Type B pancreatic cell (in vitro differentiated cells): Measurements from ENCODE around the gene HTR4. TPM values are rescaled to one million over a fixed set of nuclear protein-coding genes. Genes with fewer than 3 reads are reported as not detected.

ENCODE experiments used
- DNase-seq: peaks from one replicate; pipeline ENCODE4 v3.0.0; 2021; ENCODE audit warnings: mixed read lengths; ENCODE audit not compliant: unreplicated experiment; ENCODE audit errors: extremely low spot score
- H3K27ac Mint-ChIP-seq: 2 replicates; pipeline ENCODE4 v1.8.0; 2021; ENCODE audit warnings: mild to moderate bottlenecking, mixed read lengths
- H3K27me3 Mint-ChIP-seq: 2 replicates; pipeline ENCODE4 v1.8.0; 2021; ENCODE audit warnings: mixed read lengths
- H3K36me3 Mint-ChIP-seq: 2 replicates; pipeline ENCODE4 v1.8.0; 2021; ENCODE audit warnings: mixed read lengths
- H3K4me1 Mint-ChIP-seq: one replicate; pipeline ENCODE4 v1.8.0; 2021; ENCODE audit warnings: mixed read lengths; ENCODE audit not compliant: unreplicated experiment
- H3K4me3 Mint-ChIP-seq: 2 replicates; pipeline ENCODE4 v1.8.0; 2021; ENCODE audit warnings: mild to moderate bottlenecking, mixed read lengths
- H3K9me3 Mint-ChIP-seq: 2 replicates; pipeline ENCODE4 v1.8.0; 2021; ENCODE audit warnings: mixed read lengths
- total RNA-seq: library from RNA; stranded (reverse); gene quantifications from 2 replicates; pipeline ENCODE4 v1.2.1, GENCODE V29; 2021; ENCODE audit warnings: low replicate concordance
- TF ChIP-seq, protein P1 (sequence below): fragments of 200-600 bp; sonication (generic); conservative IDR thresholded peaks from 2 replicates; pipeline ENCODE4 v1.5.0; 2021; ENCODE audit warnings: antibody characterized with exemption, mild to moderate bottlenecking

HTR4 gene
- total RNA-seq, 1 donor from 2014 or later = 0.29 TPM

DNA sequence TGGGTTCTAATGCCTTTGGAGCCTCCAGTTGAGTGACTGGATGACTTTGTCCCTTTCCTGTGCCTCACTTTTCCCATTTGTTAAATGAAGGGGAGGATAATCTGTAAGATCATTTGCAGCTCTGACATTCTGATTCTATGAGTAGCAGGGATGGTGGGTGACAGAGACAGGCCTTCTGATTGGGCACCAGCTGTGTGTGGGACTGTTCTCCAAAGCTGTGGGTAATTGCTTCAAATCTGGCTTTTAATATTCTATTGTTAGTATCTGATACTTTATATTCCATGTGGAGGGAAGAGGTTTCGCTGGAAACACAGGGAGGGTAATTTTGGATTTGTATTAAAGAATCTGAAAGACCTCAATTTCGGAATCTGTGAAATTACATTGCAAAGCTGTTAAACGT, 167.9 kb downstream of the HTR4 start:
- H3K9me3 Mint-ChIP-seq = peaks cover 7% of the 10 kb centered on the region
- H3K27me3 Mint-ChIP-seq = peaks cover 45% of the 10 kb centered on the region

DNA sequence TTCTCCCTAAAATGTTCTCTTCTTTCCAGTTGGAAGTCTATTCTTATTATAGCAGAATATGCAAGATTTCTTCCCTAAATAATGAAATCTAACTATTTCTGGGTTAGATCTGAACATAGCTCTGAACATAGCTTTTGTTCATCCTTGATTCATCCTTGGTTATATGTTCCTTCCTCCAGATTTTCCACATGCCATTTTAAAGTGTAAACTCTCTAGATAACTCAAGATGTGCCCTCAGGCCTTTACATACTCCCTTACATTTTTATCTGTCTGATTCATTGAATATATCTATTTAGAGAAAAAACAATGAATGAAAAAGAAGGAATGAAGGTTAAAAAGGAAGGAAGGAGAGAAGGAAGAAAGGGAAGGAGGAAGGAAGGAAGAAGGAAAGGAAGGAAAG, 169.7 kb downstream of the HTR4 start:
- Mint-ChIP-seq H3K27ac (no peak overlapping the region), H3K27me3 (peaks cover 44% of the 10 kb centered on the region), H3K4me3 (no peak overlapping the region), H3K4me1 (no peaks in the 10 kb centered on the region), H3K36me3 (no peaks in the 10 kb centered on the region), H3K9me3 (peaks cover 7% of the 10 kb centered on the region)
- DNase-seq = no peak
- TF ChIP-seq, protein P1, sequence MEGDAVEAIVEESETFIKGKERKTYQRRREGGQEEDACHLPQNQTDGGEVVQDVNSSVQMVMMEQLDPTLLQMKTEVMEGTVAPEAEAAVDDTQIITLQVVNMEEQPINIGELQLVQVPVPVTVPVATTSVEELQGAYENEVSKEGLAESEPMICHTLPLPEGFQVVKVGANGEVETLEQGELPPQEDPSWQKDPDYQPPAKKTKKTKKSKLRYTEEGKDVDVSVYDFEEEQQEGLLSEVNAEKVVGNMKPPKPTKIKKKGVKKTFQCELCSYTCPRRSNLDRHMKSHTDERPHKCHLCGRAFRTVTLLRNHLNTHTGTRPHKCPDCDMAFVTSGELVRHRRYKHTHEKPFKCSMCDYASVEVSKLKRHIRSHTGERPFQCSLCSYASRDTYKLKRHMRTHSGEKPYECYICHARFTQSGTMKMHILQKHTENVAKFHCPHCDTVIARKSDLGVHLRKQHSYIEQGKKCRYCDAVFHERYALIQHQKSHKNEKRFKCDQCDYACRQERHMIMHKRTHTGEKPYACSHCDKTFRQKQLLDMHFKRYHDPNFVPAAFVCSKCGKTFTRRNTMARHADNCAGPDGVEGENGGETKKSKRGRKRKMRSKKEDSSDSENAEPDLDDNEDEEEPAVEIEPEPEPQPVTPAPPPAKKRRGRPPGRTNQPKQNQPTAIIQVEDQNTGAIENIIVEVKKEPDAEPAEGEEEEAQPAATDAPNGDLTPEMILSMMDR = no peak

More for the DNA sequence above, 167.9 kb downstream of the HTR4 start:
- H3K4me1 Mint-ChIP-seq = no peaks in the 10 kb centered on the region
- no peak overlapping the region for H3K27ac Mint-ChIP-seq
- no peaks in the 10 kb centered on the region for H3K36me3 Mint-ChIP-seq
- no peak overlapping the region for H3K4me3 Mint-ChIP-seq
- TF ChIP-seq, protein P1 = no peak
- no peak for DNase-seq

DNA sequence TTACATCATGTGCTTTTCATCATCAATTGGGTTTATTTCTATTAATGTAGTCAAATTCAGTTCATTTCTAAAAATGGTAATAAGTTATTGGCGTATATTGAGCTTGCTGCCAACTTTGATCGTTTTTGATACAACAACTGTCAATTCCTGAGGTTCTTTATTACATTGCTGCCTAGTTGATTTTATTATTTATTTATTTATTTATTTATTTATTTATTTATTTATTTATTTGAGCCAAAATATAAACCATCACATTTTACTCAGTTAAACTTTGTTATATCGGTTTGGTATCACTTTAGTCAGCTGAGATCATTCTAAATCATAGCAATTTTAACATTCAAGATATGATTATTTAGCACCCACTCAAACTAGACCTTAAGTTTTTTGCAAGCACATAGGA, 170.6 kb downstream of the HTR4 start:
- Mint-ChIP-seq H3K36me3 (no peaks in the 10 kb centered on the region), H3K4me1 (no peaks in the 10 kb centered on the region), H3K27ac (no peak overlapping the region), H3K4me3 (no peak overlapping the region), H3K9me3 (peaks cover 7% of the 10 kb centered on the region), H3K27me3 (peaks cover 39% of the 10 kb centered on the region)
- no peak for DNase-seq
- TF ChIP-seq, protein P1 = no peak

DNA sequence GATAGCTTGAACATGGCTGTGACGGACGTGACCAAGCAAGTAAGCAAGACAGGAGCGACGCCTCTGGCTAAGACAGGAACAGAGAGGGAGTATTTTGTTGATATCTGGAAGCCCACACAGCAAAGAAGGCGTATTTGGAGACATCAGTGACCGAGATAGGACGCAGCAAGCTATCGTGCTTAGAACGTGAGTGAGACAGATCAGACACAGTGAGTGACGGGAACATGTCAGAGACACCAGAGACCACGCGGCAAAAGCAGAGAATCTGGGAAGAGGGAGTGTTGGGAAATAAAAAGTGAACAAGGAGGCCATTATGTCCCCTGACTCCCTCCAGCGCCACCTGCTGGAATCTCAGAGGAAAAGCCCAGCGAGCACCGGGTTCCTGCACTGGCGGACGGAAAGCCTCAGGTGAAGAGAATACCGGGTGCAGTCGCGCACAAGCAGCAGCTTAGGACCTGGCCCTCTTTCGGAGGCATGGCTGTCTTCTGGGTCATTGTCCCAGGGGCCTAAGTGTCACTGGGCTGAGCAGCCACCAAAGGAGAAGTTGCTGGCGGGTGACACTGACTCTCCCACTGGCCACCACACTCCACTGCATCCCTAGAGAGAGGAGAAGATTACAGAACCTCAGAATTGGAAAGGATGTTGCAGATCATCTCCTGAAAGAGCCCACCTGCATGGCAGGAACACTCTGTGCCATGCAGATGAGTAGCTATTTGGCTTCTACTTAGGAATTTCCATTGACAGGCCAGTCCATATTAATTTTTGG, 171.4 kb downstream of the HTR4 start:
- TF ChIP-seq, protein P1 = peak; percentile 68
- Mint-ChIP-seq H3K4me1 (no peaks in the 10 kb centered on the region), H3K9me3 (peaks cover 7% of the 10 kb centered on the region), H3K36me3 (no peaks in the 10 kb centered on the region), H3K27ac (no peak overlapping the region), H3K4me3 (no peak overlapping the region), H3K27me3 (peaks cover 44% of the 10 kb centered on the region)
- DNase-seq = no peak

DNA sequence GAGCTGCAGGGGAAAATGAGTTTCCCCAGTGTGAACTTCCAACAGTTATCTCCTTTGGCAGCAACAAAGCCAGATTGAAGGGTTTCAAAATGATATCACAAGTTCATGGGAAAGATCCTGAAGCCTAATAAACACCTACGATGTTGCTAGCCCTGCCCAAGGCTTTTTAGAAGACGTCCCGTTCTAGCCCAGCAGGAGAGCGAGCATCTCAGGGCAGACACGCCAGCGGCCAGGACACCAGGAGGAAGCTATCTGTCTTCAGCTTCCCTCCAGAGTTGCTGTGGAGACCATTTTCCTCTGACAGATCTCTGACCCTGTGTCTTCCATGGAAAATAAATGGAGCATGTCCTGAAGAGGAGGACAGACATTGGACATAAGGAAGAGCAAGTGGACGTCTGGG, 172.1 kb downstream of the HTR4 start:
- no peak overlapping the region for H3K4me3 Mint-ChIP-seq
- H3K27me3 Mint-ChIP-seq = peaks cover 39% of the 10 kb centered on the region
- no peaks in the 10 kb centered on the region for H3K4me1 Mint-ChIP-seq
- no peaks in the 10 kb centered on the region for H3K36me3 Mint-ChIP-seq
- H3K27ac Mint-ChIP-seq = no peak overlapping the region
- peaks cover 7% of the 10 kb centered on the region for H3K9me3 Mint-ChIP-seq
- no peak for DNase-seq
- TF ChIP-seq, protein P1 = no peak
